Neural cell (in vitro differentiated cells): Measurements from ENCODE around the gene SNX21. TPM values are rescaled to one million over a fixed set of nuclear protein-coding genes. Genes with fewer than 3 reads are reported as not detected.
"Not testable (repeated sequence)": the region's sequence is repeated elsewhere in the genome, so short reads cannot be mapped to it uniquely, and the experiment has no call there.

Experiments used
- H2AFZ ChIP-seq: fragments of 200-600, 300-800 bp; sonication (generic), shearing (Covaris generic); 2 replicates; pipeline ENCODE4 v1.6.0; 2014; ENCODE audit warnings: low read depth, mild to moderate bottlenecking, antibody characterized with exemption, low read length, moderate library complexity
- H3F3A ChIP-seq: fragments of 200-600 bp; shearing (Covaris generic); 2 replicates; pipeline ENCODE4 v1.6.1; 2016; ENCODE audit warnings: mild to moderate bottlenecking, moderate library complexity, mixed read lengths, antibody characterized with exemption, low read length; ENCODE audit not compliant: insufficient read depth, poor library complexity, severe bottlenecking
- H3K27ac ChIP-seq: fragments of 200-600, 300-800 bp; sonication (generic), shearing (Covaris generic); 2 replicates; pipeline ENCODE4 v1.5.1; 2014; ENCODE audit warnings: mild to moderate bottlenecking, low read length, moderate library complexity
- H3K27me3 ChIP-seq: fragments of 300-800, 200-600 bp; sonication (generic), shearing (Covaris generic); 2 replicates; pipeline ENCODE4 v1.6.0; 2014; ENCODE audit warnings: mild to moderate bottlenecking, low read depth, low read length, moderate library complexity; ENCODE audit not compliant: insufficient read depth
- H3K36me3 ChIP-seq: fragments of 300-800, 200-600 bp; sonication (generic), shearing (Covaris generic); 2 replicates; pipeline ENCODE4 v1.5.1; 2014; ENCODE audit warnings: mild to moderate bottlenecking, antibody characterized with exemption, low read length, moderate library complexity; ENCODE audit not compliant: insufficient read depth
- H3K4me2 ChIP-seq: fragments of 300-800, 200-600 bp; sonication (generic), shearing (Covaris generic); 2 replicates; pipeline ENCODE4 v1.6.0; 2014; ENCODE audit warnings: mild to moderate bottlenecking, low read length
- H3K4me3 ChIP-seq: fragments of 300-800, 200-600 bp; sonication (generic), shearing (Covaris generic); 2 replicates; pipeline ENCODE4 v1.5.1; 2014; ENCODE audit warnings: mild to moderate bottlenecking, low read length, moderate library complexity
- H3K79me2 ChIP-seq: fragments of 200-600 bp; shearing (Covaris generic); replicated peaks from 2 replicates; pipeline ENCODE4 v1.6.0; 2014; ENCODE audit warnings: mild to moderate bottlenecking, low read length, moderate library complexity; ENCODE audit not compliant: insufficient read depth
- H3K9ac ChIP-seq: fragments of 300-800, 200-600 bp; sonication (generic), shearing (Covaris generic); 2 replicates; pipeline ENCODE4 v1.6.1; 2016; ENCODE audit warnings: mild to moderate bottlenecking, low read length, mixed read lengths
- H3K9me2 ChIP-seq: fragments of 200-600 bp; shearing (Covaris generic); 2 replicates; pipeline ENCODE4 v1.6.1; 2016; ENCODE audit warnings: mild to moderate bottlenecking, low read length, mixed read lengths; ENCODE audit not compliant: insufficient read depth
- H3K9me3 ChIP-seq: fragments of 200-600, 300-800 bp; sonication (generic), shearing (Covaris generic); 2 replicates; pipeline ENCODE4 v1.6.1; 2016; ENCODE audit warnings: mild to moderate bottlenecking, mixed run types, low read length, moderate library complexity, mixed read lengths
- H4K20me1 ChIP-seq: fragments of 200-600 bp; shearing (Covaris generic); 2 replicates; pipeline ENCODE4 v1.6.1; 2016; ENCODE audit warnings: mild to moderate bottlenecking, mixed run types; ENCODE audit not compliant: insufficient read depth
- CTCF ChIP-seq: fragments of 450-650 bp; IDR thresholded peaks from 2 replicates; pipeline ENCODE4 v1.5.1; 2014; ENCODE audit warnings: antibody characterized with exemption, mild to moderate bottlenecking, moderate library complexity; ENCODE audit not compliant: poor library complexity, severe bottlenecking
- EP300 ChIP-seq: fragments of 450-650 bp; conservative IDR thresholded peaks from 2 replicates; pipeline ENCODE4 v1.6.1; 2014; ENCODE audit warnings: antibody characterized with exemption, mild to moderate bottlenecking, moderate library complexity; ENCODE audit not compliant: poor library complexity, severe bottlenecking
- EZH2 ChIP-seq: fragments of 200-600, 300-800 bp; shearing (Covaris generic), sonication (generic); IDR thresholded peaks from 2 replicates; pipeline ENCODE4 v1.6.1; 2014; ENCODE audit warnings: antibody characterized with exemption, low read length, borderline replicate concordance, mild to moderate bottlenecking; ENCODE audit not compliant: insufficient read depth, poor library complexity, severe bottlenecking
- MXI1 ChIP-seq: fragments of 450-650 bp; conservative IDR thresholded peaks from 2 replicates; pipeline ENCODE4 v1.6.1; 2014; ENCODE audit warnings: antibody characterized with exemption, mild to moderate bottlenecking; ENCODE audit not compliant: poor library complexity, severe bottlenecking
- POLR2AphosphoS5 ChIP-seq: IDR thresholded peaks from 2 replicates; pipeline ENCODE4 v1.6.1; 2012
- RAD21 ChIP-seq: fragments of 450-650 bp; conservative IDR thresholded peaks from 2 replicates; pipeline ENCODE4 v1.6.1; 2014; ENCODE audit warnings: antibody characterized with exemption, mild to moderate bottlenecking, moderate library complexity
- REST ChIP-seq: IDR thresholded peaks from 2 replicates; pipeline ENCODE4 v1.6.1; 2012; ENCODE audit warnings: borderline replicate concordance
- SMC3 ChIP-seq: fragments of 450-650 bp; conservative IDR thresholded peaks from 2 replicates; pipeline ENCODE4 v1.6.1; 2014; ENCODE audit warnings: antibody characterized with exemption, mild to moderate bottlenecking, moderate library complexity; ENCODE audit not compliant: poor library complexity
- TAF1 ChIP-seq: IDR thresholded peaks from 2 replicates; pipeline ENCODE4 v1.6.1; 2012; ENCODE audit warnings: low read depth
- polyA plus RNA-seq: library from polyadenylated mRNA; depleted of rRNA; stranded (reverse); fragments of >200 nt; gene quantifications from 2 replicates; pipeline ENCODE4 v1.2.3, GENCODE V29; 2014

Gene SNX21
- polyA plus RNA-seq, 1 donor from 2014 or later, result 7.2 TPM

GRCh38 chr20:45827712-45828111 is 5.9 kb upstream of the SNX21 start:
- Histone ChIP-seq H3K36me3 (no peaks in the 10 kb centered on the region), H3K9me3 (no peaks in the 10 kb centered on the region), H3K4me3 (no peak overlapping the region), H3F3A (no peaks in the 10 kb centered on the region), H4K20me1 (no peaks in the 10 kb centered on the region), H3K27me3 (no peaks in the 10 kb centered on the region), H3K9me2 (no peaks in the 10 kb centered on the region), H3K79me2 (no peaks in the 10 kb centered on the region), H2AFZ (no peak overlapping the region), H3K9ac (no peak overlapping the region), H3K4me2 (no peak overlapping the region), H3K27ac (no peak overlapping the region)
- TF ChIP-seq EZH2 (no peak), RAD21 (no peak)

- Histone ChIP-seq H3K4me3 (no peak overlapping the region), H3K27ac (no peak overlapping the region), H3K79me2 (no peaks in the 10 kb centered on the region), H3K9me2 (no peaks in the 10 kb centered on the region), H2AFZ (no peak overlapping the region), H3K4me2 (no peak overlapping the region), H3K9ac (no peak overlapping the region), H3F3A (no peaks in the 10 kb centered on the region), H3K27me3 (no peaks in the 10 kb centered on the region), H3K9me3 (no peaks in the 10 kb centered on the region), H3K36me3 (no peaks in the 10 kb centered on the region), H4K20me1 (no peaks in the 10 kb centered on the region)
- TF ChIP-seq REST, result no peak
- no peak for TF ChIP-seq EZH2
- TF ChIP-seq EP300, result no peak
- no peak for TF ChIP-seq MXI1
- no peak for TF ChIP-seq POLR2AphosphoS5
- TF ChIP-seq SMC3, result no peak
- no peak for TF ChIP-seq TAF1
- no peak for TF ChIP-seq CTCF
- no peak for TF ChIP-seq RAD21
Measured at GRCh38 chr20:45828589-45828988, 5.0 kb upstream of the SNX21 start.

GRCh38 chr20:45829673-45830106 is 3.9 kb upstream of the SNX21 start:
- not testable (repeated sequence) for H3K4me2 ChIP-seq, H3K4me3 ChIP-seq, H3K27ac ChIP-seq, H3K9me2 ChIP-seq, H3F3A ChIP-seq, H4K20me1 ChIP-seq, H3K27me3 ChIP-seq, H3K9me3 ChIP-seq, H3K79me2 ChIP-seq, H3K36me3 ChIP-seq, H2AFZ ChIP-seq, H3K9ac ChIP-seq
